Glomerular endothelial cell (primary cell): ENCODE data around the gene RDX. TPM values are rescaled to one million over a fixed set of nuclear protein-coding genes. Genes with fewer than 3 reads are reported as not detected.
"Not testable (repeated sequence)": the region's sequence is repeated elsewhere in the genome, so short reads cannot be mapped to it uniquely, and the experiment has no call there.

Experiments
- DNase-seq: peaks from one replicate; pipeline ENCODE4 v3.0.0-alpha.2; 2011; ENCODE audit warnings: low read depth, low spot score; ENCODE audit errors: extremely low read depth
- total RNA-seq: library from RNA; depleted of rRNA; stranded (reverse); fragments of >200 nt; gene quantifications from 2 replicates; pipeline ENCODE4 v1.2.3, GENCODE V29; 2015

RDX gene
- total RNA-seq, 1 donor from 2014 or later, result 122 TPM

- not testable (repeated sequence) for DNase-seq
Observed at GRCh38 chr11:110306019-110306388, 9.6 kb upstream of the RDX start.

GRCh38 chr11:110305169-110306018, 9.0 kb upstream of the RDX start:
- DNase-seq, result no peak

DNA sequence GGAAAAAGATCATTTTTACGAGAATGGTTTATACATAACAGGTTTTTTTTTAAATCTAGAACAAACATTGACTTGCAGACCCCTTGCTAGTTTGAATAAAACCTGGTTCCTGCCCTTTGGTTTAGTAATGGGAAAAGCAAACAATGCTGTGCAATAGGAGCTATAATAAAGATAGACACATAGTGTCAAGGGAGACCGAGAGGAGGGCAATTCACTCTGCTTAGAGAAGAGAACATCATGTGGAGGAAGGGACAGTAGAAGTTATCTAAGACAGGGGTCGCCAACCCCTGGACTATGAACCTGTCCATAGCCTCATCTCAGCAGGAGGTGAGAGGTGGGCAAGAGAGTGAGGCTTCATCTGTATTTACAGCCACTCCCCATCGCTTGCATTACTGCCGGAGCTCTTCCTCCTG, 7.0 kb upstream of the RDX start:
- DNase-seq, result no peak

DNA sequence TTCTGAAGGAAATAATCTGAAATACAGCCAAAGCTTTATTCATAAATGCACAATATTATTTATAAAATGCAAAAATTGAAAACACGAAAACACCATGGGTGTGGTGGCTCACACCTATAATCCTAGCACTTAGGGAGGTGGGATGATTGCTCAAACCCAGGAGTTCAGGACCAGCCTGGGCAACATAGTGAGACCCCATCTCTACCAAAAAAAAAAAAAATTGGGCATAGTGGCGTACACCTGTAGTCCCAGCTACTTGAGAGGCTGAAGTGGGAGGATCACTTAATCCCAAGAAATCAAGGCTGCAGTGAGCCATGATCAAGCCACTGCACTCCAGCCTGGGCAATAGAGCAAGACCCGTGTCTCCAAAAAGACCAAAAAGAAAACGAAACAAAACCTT, 5.2 kb upstream of the RDX start:
- no peak for DNase-seq

GRCh38 chr11:110301032-110301431, 4.6 kb upstream of the RDX start:
- no peak for DNase-seq

GRCh38 chr11:110299006-110299785, 2.8 kb upstream of the RDX start:
- no peak for DNase-seq

DNA sequence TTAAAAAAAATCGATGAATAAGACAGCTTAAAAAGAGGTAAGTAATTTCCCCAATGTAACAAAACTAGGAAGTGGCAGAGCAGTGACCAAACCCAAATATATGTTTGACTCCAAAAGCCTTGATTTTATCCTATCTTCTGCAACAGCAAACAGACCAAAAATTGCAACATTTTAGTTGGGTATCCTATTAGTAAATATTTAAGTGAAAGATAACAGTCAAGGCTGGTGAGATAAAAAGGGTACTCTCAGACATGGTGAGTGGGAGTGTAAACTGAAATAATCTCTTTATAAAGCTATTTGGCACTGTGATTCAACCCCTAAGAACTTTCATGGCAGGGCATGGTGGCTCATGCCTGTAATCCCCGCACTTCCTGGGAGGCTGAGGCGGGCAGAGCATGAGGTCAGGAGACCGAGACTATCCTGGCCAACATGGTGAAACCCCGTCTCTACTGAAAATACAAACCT, 1.9 kb upstream of the RDX start:
- no peak for DNase-seq

DNA sequence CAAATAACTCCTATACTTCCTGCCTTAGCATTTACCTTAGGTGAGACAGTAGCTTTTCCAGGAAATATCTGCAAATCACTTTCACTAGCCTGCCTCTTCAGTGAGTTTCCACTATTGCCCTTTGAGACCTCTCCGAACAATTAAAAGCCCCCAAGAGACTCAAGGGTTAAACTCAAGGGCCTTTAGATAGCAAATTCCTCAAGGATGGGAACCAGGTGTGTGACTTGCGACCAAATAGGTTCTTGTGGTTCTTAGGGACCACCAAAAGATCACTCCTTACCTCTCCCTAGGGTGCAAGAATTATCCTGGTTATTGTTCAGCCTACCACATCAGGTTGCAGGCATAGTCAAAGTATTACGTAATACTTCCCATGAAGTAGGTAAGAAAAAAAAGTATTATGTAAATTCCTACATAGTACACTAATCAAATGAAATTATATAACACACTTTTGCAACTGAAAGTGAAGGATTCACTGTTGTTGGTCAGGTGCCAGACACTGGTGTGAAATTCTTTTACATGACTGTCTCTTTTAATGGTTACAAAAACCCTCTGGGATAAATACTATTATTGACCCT, 1.4 kb upstream of the RDX start:
- no peak for DNase-seq

GRCh38 chr11:110297076-110297725, 787 bp upstream of the RDX start:
- no peak for DNase-seq

- no peak for DNase-seq
Observed at GRCh38 chr11:110295531-110296225, 736 bp downstream of the RDX start.

DNA sequence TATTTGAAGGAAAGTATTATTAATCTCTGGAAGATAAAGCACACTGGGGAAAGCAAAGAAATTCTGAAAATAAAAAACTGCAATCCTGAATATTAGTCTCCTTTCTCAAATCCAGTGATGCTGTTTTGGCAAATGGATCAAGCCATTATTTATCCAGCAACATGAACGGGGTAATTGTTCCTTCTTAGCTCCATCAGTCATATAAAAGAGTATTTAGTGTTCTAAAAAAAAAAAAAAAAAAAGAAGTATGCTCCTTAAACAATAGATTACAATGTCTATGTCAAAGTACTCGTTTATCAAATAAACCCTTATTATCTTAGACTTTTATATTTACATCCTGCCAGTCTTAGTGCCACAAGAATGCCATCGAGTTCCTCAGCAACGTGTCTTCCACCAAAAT, 1.3 kb downstream of the RDX start:
- no peak for DNase-seq

DNA sequence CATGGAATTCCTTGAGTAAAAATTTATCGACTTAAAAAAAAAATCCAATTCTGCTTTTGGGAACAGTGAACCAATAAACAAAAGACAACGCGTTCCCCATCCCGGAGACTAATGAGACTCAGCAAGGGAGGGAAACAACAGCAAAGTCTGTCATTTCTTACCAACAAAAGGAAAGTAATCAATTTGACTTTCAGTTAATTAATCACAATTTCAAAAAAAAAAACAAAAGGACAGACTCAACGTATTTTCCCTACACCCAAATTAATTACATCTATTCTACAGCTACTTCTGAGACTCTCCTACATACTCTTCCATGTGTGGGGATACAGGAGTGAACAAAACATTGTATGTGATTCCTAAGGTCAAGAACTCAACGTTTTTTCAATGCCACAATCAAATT, 1.9 kb downstream of the RDX start:
- DNase-seq, result no peak

- DNase-seq, result no peak
Observed at GRCh38 chr11:110293389-110293788, 3.0 kb downstream of the RDX start.

GRCh38 chr11:110292146-110292545, 4.3 kb downstream of the RDX start:
- not testable (repeated sequence) for DNase-seq

DNA sequence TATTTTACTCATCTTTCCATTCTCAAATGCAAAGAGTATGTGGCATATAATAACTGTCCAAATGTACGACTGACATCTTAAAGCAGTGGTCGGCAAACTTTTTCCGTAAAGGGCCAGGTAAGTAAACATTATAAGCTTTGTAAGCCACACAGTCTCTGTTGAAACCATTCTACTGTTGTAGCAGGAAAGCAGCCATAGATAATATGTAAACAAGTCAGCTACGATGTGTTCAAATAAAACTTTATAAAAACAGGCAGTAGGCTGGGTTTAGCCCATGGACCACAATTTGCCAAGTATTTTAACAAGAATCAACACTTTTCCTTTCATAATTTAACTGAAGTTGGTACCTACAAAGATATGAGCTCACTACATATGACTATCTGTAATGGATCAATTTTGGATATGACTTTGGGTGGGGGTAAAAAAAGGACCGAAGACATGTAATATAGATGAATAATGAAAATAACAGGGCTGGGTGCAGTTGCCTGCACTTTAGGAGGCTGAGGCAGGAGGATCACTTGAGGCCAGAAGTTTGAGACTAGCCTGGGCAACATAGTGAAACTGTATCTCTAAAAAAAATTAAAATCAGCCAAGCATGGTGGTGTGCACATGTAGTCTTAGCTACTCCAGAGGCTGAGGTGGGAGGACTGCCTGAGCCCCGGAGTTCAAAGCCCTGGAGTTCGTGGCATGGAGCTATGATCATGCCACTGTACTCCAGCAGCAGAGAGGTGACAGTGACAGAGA, 5.7 kb downstream of the RDX start:
- DNase-seq, result no peak

DNA sequence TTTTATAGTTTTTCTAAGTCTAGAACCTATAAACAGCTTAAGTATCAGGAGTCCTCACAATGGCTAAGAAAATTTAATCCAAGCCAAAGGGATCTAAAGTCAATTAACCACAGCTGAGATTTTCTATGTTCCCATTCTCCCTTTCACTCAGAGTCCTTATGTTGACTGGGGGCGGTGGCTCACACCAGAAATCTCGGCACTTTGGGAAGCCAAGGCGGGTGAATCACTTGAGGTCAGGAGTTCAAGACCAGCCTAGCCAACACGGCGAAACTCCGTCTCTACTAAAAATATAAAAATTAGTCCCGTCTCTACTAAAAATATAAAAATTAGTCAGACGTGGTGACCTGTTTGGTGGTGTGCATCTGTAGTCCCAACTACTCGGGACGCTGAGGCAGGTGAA, 6.9 kb downstream of the RDX start:
- no peak for DNase-seq

- DNase-seq, result no peak
Observed at GRCh38 chr11:110287537-110287936, 8.9 kb downstream of the RDX start.

DNA sequence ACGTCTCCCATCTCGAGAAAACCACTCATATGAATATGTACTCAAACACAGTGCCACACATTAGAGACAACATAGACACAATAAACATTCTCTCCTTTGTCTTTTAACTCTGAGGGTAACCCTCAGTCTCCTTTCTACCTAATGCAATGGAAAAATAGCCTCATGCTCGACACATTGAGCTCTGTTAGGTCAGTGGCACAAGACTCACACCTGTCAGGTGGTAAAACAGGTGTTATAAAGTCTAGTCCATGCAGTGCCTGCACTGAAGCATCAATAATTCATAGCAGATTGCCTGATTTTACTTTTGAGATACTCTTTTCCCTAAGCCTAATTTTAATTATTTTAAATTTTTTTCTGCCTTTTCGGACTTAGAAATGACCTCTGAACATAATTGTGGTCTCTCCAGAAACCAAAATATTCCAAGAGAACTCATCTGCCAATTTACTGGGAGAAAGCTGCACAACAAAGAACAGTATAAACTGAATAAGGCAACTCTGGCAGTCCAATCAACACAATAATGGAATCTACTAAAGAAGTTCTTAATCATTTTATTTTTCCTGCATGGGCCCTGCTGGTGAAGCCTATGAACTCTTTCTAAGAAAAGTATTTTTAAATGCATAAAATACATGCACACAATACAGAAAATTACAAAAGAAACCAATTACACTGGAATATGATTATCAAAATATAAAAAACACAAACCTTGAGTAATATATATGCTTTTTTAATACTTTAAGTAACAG, 9.9 kb downstream of the RDX start:
- no peak for DNase-seq

DNA sequence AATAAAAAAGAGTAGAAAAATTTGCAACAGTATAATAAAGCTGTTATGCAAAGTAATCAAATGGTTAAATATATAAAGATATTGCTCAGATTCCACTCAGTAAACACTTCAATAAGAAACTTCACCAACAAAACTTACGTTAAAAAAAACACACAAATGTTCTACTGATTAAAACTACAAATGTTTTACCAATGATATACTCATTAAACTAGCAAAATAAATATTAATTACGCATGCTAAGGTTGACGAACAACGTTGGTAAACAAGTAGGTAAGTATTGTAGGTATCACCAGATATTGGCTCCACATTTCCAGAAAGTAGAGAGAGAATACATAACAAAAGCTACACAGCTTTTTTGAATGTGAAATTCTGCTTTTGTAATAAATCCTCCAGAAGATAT, 12.6 kb downstream of the RDX start:
- no peak for DNase-seq
